Activated CD4-positive, CD25-positive, alpha-beta regulatory T cell treated with anti-CD3 and anti-CD28 coated beads, Interleukin-2, amount 50 U/mL, for 24 hours (primary cell): ENCODE data around the gene CLDND2.
A peak's percentile ranks its signal among the peaks of the same experiment; 100 is the strongest.

Source experiments
- ATAC-seq, 2 donors: fragments of 150-1000 bp; cut with Tn5 transposase; one replicate each; pipeline ENCODE4 v1.10.0; 2021; ENCODE audit warnings: mild to moderate bottlenecking in 1 of 2, moderate library complexity in 1 of 2

The CLDND2 gene

GRCh38 chr19:51330366-51330765, 38.4 kb downstream of the CLDND2 start:
- ATAC-seq = no peak

- ATAC-seq = no peak
Measured at GRCh38 chr19:51329411-51329810, 39.4 kb downstream of the CLDND2 start.

GRCh38 chr19:51327066-51328001, 41.5 kb downstream of the CLDND2 start:
- ATAC-seq = peak; percentile 63 to 67

- ATAC-seq = no peak
Measured at GRCh38 chr19:51326216-51327065, 42.4 kb downstream of the CLDND2 start.

GRCh38 chr19:51325161-51325976, 43.4 kb downstream of the CLDND2 start:
- no peak for ATAC-seq

- no peak for ATAC-seq
Measured at GRCh38 chr19:51324167-51324481, 44.7 kb downstream of the CLDND2 start.

GRCh38 chr19:51323481-51324166, 45.2 kb downstream of the CLDND2 start:
- no peak for ATAC-seq

GRCh38 chr19:51321799-51322198, 47.0 kb downstream of the CLDND2 start:
- no peak for ATAC-seq

GRCh38 chr19:51320280-51320657, 48.5 kb downstream of the CLDND2 start:
- no peak for ATAC-seq

- no peak for ATAC-seq
Measured at GRCh38 chr19:51319649-51320279, 49.0 kb downstream of the CLDND2 start.

GRCh38 chr19:51318687-51319648, 49.8 kb downstream of the CLDND2 start:
- ATAC-seq = no peak

GRCh38 chr19:51317968-51318367, 50.8 kb downstream of the CLDND2 start:
- ATAC-seq = no peak

GRCh38 chr19:51317376-51317775, 51.4 kb downstream of the CLDND2 start:
- ATAC-seq = no peak
